Endodermal cell (in vitro differentiated cells): ENCODE results near the gene ACE. TPM values are rescaled to one million over a fixed set of nuclear protein-coding genes. Genes with fewer than 3 reads are reported as not detected.

Experiments
- DNase-seq: peaks from one replicate; pipeline ENCODE4 v3.0.0-alpha.2; 2017
- H3K27ac ChIP-seq: 2 replicates; pipeline ENCODE4 v1.5.1; 2013; ENCODE audit warnings: mild to moderate bottlenecking, low read depth, low read length, moderate library complexity
- H3K27me3 ChIP-seq: 2 replicates; pipeline ENCODE4 v1.6.1; 2013; ENCODE audit warnings: mild to moderate bottlenecking, low read length, moderate library complexity; ENCODE audit not compliant: insufficient read depth, control insufficient read depth, poor library complexity, severe bottlenecking
- H3K36me3 ChIP-seq: 2 replicates; pipeline ENCODE4 v1.7.0; 2013; ENCODE audit warnings: mild to moderate bottlenecking, low read length, moderate library complexity; ENCODE audit not compliant: control insufficient read depth, insufficient read depth
- H3K4me1 ChIP-seq: one replicate; pipeline ENCODE4 v1.7.0; 2013; ENCODE audit warnings: low read length; ENCODE audit not compliant: control insufficient read depth, insufficient read depth
- H3K4me3 ChIP-seq: 2 replicates; pipeline ENCODE4 v1.5.1; 2013; ENCODE audit warnings: mild to moderate bottlenecking, low read length, moderate library complexity
- H3K9ac ChIP-seq: 2 replicates; pipeline ENCODE4 v1.6.1; 2013; ENCODE audit warnings: mild to moderate bottlenecking, low read length, moderate library complexity; ENCODE audit not compliant: poor library complexity, severe bottlenecking; ENCODE audit errors: extremely low read depth
- H3K9me3 ChIP-seq: 2 replicates; pipeline ENCODE4 v1.6.1; 2013; ENCODE audit warnings: mild to moderate bottlenecking, low read length, moderate library complexity; ENCODE audit not compliant: control insufficient read depth
- H3K27ac Mint-ChIP-seq: 2 replicates; pipeline ENCODE4 v1.8.0; 2020; ENCODE audit warnings: mixed read lengths
- H3K27me3 Mint-ChIP-seq: 2 replicates; pipeline ENCODE4 v1.8.0; 2021; ENCODE audit warnings: mild to moderate bottlenecking, mixed read lengths; ENCODE audit not compliant: insufficient read depth
- H3K36me3 Mint-ChIP-seq: 2 replicates; pipeline ENCODE4 v1.8.0; 2020; ENCODE audit warnings: low read depth, mixed read lengths
- H3K4me1 Mint-ChIP-seq: 2 replicates; pipeline ENCODE4 v1.8.0; 2020; ENCODE audit warnings: mixed read lengths
- H3K4me3 Mint-ChIP-seq: 2 replicates; pipeline ENCODE4 v1.8.0; 2020; ENCODE audit warnings: mild to moderate bottlenecking, moderate library complexity, mixed read lengths
- H3K9me3 Mint-ChIP-seq: 2 replicates; pipeline ENCODE4 v1.8.0; 2020; ENCODE audit warnings: mild to moderate bottlenecking, mixed read lengths
- CTCF ChIP-seq: fragments of 200-600 bp; sonication (generic); conservative IDR thresholded peaks from 2 replicates; pipeline ENCODE4 v1.5.0; 2021; ENCODE audit warnings: antibody characterized with exemption, mild to moderate bottlenecking
- WGBS, 2 experiments: methylation state at CpG; one replicate each; pipeline versions ENCODE4 v1.1.5 to v1.1.7; 2013; ENCODE audit warnings: missing lambda C conversion rate in 2 of 2, mixed read lengths in 1 of 2; ENCODE audit not compliant: insufficient coverage in 1 of 2, insufficient read length in 1 of 2; 5-methylcytosine and 5-hydroxymethylcytosine counted together
- total RNA-seq, 2 donors: library from RNA; stranded (reverse); fragmentation: NEBNext Ultra II Directional in 1 of 2; extraction: Animal tissue kit (Norgen Biotek cat#: 25700) in 1 of 2; gene quantifications; 2 replicates in 1 of 2; 3 replicates in 1 of 2; pipeline ENCODE4 v1.2.1, GENCODE V29; 2021

Gene ACE
- total RNA-seq, 2 donors from 2014 or later = 4.6 to 12.5 TPM

DNA sequence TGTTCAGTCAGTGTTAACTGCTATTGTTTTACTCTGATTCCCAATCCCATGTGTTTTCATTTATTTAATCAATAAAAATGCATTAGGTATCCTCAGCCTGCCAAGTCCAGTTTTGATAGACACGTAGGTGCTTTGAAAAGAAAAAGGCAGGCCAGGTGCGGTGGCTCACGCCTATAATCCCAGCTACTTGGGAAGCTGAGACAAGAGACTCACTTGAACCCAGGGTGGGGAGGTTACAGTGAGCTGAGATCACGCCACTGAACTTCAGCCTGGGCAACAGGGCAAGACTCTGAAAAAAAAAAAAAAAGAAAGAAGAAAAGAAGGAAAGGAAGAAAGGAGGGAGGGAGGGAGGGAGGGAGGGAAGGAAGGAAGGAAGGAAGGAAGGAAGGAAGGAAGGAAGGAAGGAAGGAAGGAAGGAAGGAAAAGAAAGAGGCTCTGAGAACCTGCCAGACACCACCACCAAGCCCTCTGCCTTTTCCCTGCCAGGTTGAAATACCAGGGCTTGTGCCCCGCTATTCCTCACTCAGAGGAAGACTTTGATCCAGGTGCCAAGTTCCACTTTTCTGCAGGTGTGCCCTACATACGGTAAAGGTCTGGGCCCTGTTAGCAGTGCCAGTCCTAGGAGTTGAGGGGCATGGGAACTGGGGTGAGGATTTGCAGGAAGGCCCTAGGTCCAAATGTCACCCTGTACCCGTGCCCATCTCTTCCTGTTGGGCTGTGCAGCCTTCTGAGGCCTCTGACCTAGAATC, 36.2 kb downstream of the ACE start:
- Histone ChIP-seq H3K27me3 (peaks cover 23% of the 10 kb centered on the region), H3K4me1 (no peaks in the 10 kb centered on the region), H3K27ac (no peak overlapping the region), H3K9ac (no peak overlapping the region), H3K36me3 (no peaks in the 10 kb centered on the region), H3K4me3 (no peak overlapping the region), H3K9me3 (no peaks in the 10 kb centered on the region)
- 86 to 94% methylated on average over 5 to 7 of the region's 7 CpGs for WGBS, 2 experiments
- H3K4me1 Mint-ChIP-seq = no peaks in the 10 kb centered on the region
- H3K27ac Mint-ChIP-seq = no peak overlapping the region
- DNase-seq = no peak
- no peaks in the 10 kb centered on the region for H3K36me3 Mint-ChIP-seq
- no peaks in the 10 kb centered on the region for H3K9me3 Mint-ChIP-seq
- H3K27me3 Mint-ChIP-seq = peaks cover 8% of the 10 kb centered on the region
- no peak overlapping the region for H3K4me3 Mint-ChIP-seq
- TF ChIP-seq CTCF = no peak

DNA sequence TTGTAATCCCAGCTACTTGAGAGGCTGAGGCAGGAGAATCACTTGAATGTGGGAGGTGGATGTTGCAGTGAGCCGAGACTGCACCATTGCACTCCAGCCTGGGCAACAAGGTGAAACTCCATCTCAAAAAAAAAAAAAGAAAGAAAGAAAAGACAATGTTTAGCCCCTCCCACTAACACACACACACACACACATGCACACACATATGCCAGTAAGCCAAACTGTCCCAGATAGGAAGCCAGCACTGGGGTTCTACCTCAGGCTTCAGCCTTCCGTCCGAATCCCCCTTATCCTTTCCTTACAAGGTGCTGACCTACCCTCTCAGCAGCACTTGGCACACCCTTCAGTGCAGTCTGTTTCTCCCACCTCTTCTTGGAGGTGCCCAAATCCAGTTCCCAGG, 37.6 kb downstream of the ACE start:
- H3K4me1 ChIP-seq = no peaks in the 10 kb centered on the region
- no peak for DNase-seq
- Mint-ChIP-seq H3K36me3 (no peaks in the 10 kb centered on the region), H3K9me3 (no peaks in the 10 kb centered on the region), H3K4me3 (no peak overlapping the region), H3K27me3 (peaks cover 8% of the 10 kb centered on the region), H3K4me1 (no peaks in the 10 kb centered on the region), H3K27ac (no peak overlapping the region)
- TF ChIP-seq CTCF = no peak
- 93 to 95% methylated on average over 2 to 3 of the region's 3 CpGs for WGBS, 2 experiments
- no peaks in the 10 kb centered on the region for H3K36me3 ChIP-seq
- H3K9ac ChIP-seq = no peak overlapping the region
- no peak overlapping the region for H3K27ac ChIP-seq
- H3K4me3 ChIP-seq = no peak overlapping the region
- peaks cover 23% of the 10 kb centered on the region for H3K27me3 ChIP-seq
- H3K9me3 ChIP-seq = no peaks in the 10 kb centered on the region

DNA sequence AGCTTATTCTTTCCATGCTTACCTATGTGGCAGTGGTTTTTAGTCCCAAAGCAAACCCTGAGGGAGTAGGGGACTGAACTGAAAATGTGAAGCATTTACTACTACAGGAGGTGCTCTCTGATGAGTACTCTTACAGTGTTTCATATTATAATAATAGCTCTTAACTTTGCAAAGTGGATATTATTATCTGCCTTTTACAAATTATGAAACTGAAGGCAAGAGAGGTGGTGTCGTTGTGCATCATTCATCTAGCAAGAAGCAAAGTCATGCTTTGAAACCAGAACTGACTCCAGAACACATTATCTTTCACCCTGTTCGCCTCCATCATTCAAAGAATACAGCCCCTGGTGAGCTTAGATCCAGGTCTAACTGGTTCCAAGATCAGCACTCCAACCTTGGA, 38.1 kb downstream of the ACE start:
- WGBS, 2 experiments = 81 to 91% methylated on average over 2 of the region's 2 CpGs
- Mint-ChIP-seq H3K27ac (no peak overlapping the region), H3K9me3 (no peaks in the 10 kb centered on the region)

More for the DNA sequence above, 38.1 kb downstream of the ACE start:
- no peak overlapping the region for H3K4me3 ChIP-seq
- no peaks in the 10 kb centered on the region for H3K9me3 ChIP-seq
- peaks cover 23% of the 10 kb centered on the region for H3K27me3 ChIP-seq
- no peaks in the 10 kb centered on the region for H3K4me1 ChIP-seq
- H3K36me3 ChIP-seq = no peaks in the 10 kb centered on the region
- Mint-ChIP-seq H3K27me3 (peaks cover 8% of the 10 kb centered on the region), H3K4me3 (no peak overlapping the region), H3K4me1 (no peaks in the 10 kb centered on the region), H3K36me3 (no peaks in the 10 kb centered on the region)
- no peak for DNase-seq
- H3K9ac ChIP-seq = no peak overlapping the region
- no peak for TF ChIP-seq CTCF
- no peak overlapping the region for H3K27ac ChIP-seq
